IPS-20b (cell line): ENCODE measurements around the gene SGCE.

Experiments used
- H3K27ac ChIP-seq: one replicate; pipeline ENCODE4 v1.5.1; 2013; ENCODE audit warnings: low read length
- H3K27me3 ChIP-seq: 2 replicates; pipeline ENCODE4 v1.6.1; 2013; ENCODE audit warnings: mild to moderate bottlenecking, low read length, inconsistent platforms; ENCODE audit not compliant: insufficient read depth
- H3K36me3 ChIP-seq: 2 replicates; pipeline ENCODE4 v1.6.1; 2013; ENCODE audit warnings: low read depth, mild to moderate bottlenecking, inconsistent platforms, low read length, moderate library complexity; ENCODE audit not compliant: insufficient read depth
- H3K4me1 ChIP-seq: 2 replicates; pipeline ENCODE4 v1.6.1; 2013; ENCODE audit warnings: mild to moderate bottlenecking, control low read depth, inconsistent platforms, low read length, moderate library complexity; ENCODE audit not compliant: insufficient read depth
- H3K4me3 ChIP-seq: 2 replicates; pipeline ENCODE4 v1.5.1; 2013; ENCODE audit warnings: mild to moderate bottlenecking, low read length, inconsistent platforms
- H3K9ac ChIP-seq: 2 replicates; pipeline ENCODE4 v1.6.1; 2013; ENCODE audit warnings: low read depth, mild to moderate bottlenecking, inconsistent platforms, low read length, moderate library complexity
- H3K9me3 ChIP-seq: 2 replicates; pipeline ENCODE4 v1.6.1; 2013; ENCODE audit warnings: mild to moderate bottlenecking, low read depth, low read length, inconsistent platforms; ENCODE audit not compliant: insufficient read depth

The SGCE gene

GRCh38 chr7:94676431-94676830 is 20.5 kb upstream of the SGCE start:
- H3K4me3 ChIP-seq = no peak overlapping the region
- H3K9ac ChIP-seq = no peak overlapping the region
- H3K27me3 ChIP-seq = no peaks in the 10 kb centered on the region
- no peaks in the 10 kb centered on the region for H3K36me3 ChIP-seq
- no peaks in the 10 kb centered on the region for H3K9me3 ChIP-seq
- no peak overlapping the region for H3K27ac ChIP-seq
- H3K4me1 ChIP-seq = no peaks in the 10 kb centered on the region; the same call in 1 of the 2 replicates

- Histone ChIP-seq H3K9ac (no peak overlapping the region), H3K27ac (no peak overlapping the region), H3K27me3 (no peaks in the 10 kb centered on the region), H3K36me3 (no peaks in the 10 kb centered on the region), H3K4me3 (no peak overlapping the region), H3K4me1 (no peaks in the 10 kb centered on the region; the same call in 1 of the 2 replicates), H3K9me3 (no peaks in the 10 kb centered on the region)
Observed at GRCh38 chr7:94675356-94675755, 19.4 kb upstream of the SGCE start.

- no peaks in the 10 kb centered on the region for H3K36me3 ChIP-seq
- no peak overlapping the region for H3K4me3 ChIP-seq
- no peaks in the 10 kb centered on the region for H3K9me3 ChIP-seq
- no peak overlapping the region for H3K27ac ChIP-seq
- H3K27me3 ChIP-seq = no peaks in the 10 kb centered on the region
- no peaks in the 10 kb centered on the region for H3K4me1 ChIP-seq
- no peak overlapping the region for H3K9ac ChIP-seq
Observed at GRCh38 chr7:94671444-94672235, 15.7 kb upstream of the SGCE start.

- Histone ChIP-seq H3K9ac (no peak overlapping the region), H3K27me3 (no peaks in the 10 kb centered on the region), H3K9me3 (peaks cover 2% of the 10 kb centered on the region), H3K36me3 (no peaks in the 10 kb centered on the region), H3K4me3 (no peak overlapping the region), H3K4me1 (no peaks in the 10 kb centered on the region), H3K27ac (no peak overlapping the region)
Observed at GRCh38 chr7:94669773-94670495, 14.0 kb upstream of the SGCE start.

GRCh38 chr7:94666879-94667587 is 11.1 kb upstream of the SGCE start:
- Histone ChIP-seq H3K27me3 (no peaks in the 10 kb centered on the region), H3K9ac (no peak overlapping the region), H3K4me3 (no peak overlapping the region), H3K27ac (no peak overlapping the region), H3K4me1 (no peaks in the 10 kb centered on the region), H3K36me3 (no peaks in the 10 kb centered on the region), H3K9me3 (peaks cover 2% of the 10 kb centered on the region)

DNA sequence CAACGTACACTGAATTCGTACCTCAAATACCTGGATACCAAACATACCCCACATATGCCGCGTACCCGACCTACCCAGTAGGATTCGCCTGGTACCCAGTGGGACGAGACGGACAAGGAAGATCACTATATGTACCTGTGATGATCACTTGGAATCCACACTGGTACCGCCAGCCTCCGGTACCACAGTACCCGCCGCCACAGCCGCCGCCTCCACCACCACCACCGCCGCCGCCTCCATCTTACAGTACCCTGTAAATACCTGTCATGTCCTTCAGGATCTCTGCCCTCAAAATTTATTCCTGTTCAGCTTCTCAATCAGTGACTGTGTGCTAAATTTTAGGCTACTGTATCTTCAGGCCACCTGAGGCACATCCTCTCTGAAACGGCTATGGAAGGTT is 9.5 kb upstream of the SGCE start:
- Histone ChIP-seq H3K36me3 (no peaks in the 10 kb centered on the region), H3K9me3 (peaks cover 2% of the 10 kb centered on the region), H3K27ac (no peak overlapping the region), H3K9ac (no peak overlapping the region), H3K4me1 (0 out of 2 replicates have a peak, but pooled peaks cover under 1% of the 10 kb centered on the region), H3K4me3 (no peak overlapping the region), H3K27me3 (no peaks in the 10 kb centered on the region)

- Histone ChIP-seq H3K9me3 (peaks cover 2% of the 10 kb centered on the region), H3K4me1 (0 out of 2 replicates have a peak, but pooled peaks cover 4% of the 10 kb centered on the region), H3K9ac (no peak overlapping the region), H3K27ac (no peak overlapping the region), H3K27me3 (no peaks in the 10 kb centered on the region), H3K36me3 (no peaks in the 10 kb centered on the region), H3K4me3 (no peak overlapping the region)
Observed at GRCh38 chr7:94664023-94664422, 8.1 kb upstream of the SGCE start.

GRCh38 chr7:94662548-94662947 is 6.6 kb upstream of the SGCE start:
- Histone ChIP-seq H3K36me3 (no peaks in the 10 kb centered on the region), H3K9me3 (peaks cover 2% of the 10 kb centered on the region), H3K27ac (no peak overlapping the region), H3K27me3 (no peaks in the 10 kb centered on the region), H3K4me3 (no peak overlapping the region), H3K9ac (no peak overlapping the region), H3K4me1 (0 out of 2 replicates have a peak, but pooled peaks cover 4% of the 10 kb centered on the region)

GRCh38 chr7:94660006-94660405 is 4.1 kb upstream of the SGCE start:
- Histone ChIP-seq H3K9me3 (peaks cover 6% of the 10 kb centered on the region; the same call in 1 of the 2 replicates), H3K27ac (no peak overlapping the region), H3K4me1 (0 out of 2 replicates have a peak, but pooled peaks cover 4% of the 10 kb centered on the region), H3K9ac (no peak overlapping the region), H3K27me3 (peaks cover 9% of the 10 kb centered on the region; the same call in 1 of the 2 replicates), H3K36me3 (no peaks in the 10 kb centered on the region), H3K4me3 (no peak overlapping the region)

DNA sequence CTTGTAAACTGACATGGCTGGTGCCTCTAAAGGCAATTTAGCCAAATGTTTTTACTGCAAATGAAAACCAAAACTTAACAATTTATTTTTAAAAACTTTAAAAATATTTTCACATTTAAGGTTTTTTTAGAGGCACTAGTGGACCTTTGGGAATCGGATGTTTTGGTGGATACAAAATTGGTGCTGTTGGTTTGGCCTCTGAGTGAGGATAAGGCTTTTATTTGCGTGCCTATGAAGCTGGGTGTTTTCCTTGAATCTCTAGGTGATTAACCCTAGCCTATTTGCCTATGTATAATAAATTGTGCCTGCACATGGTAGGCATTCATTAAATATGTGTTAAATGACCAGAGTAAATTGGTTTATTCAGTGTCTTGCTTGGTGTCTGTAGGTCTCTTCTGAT is 2.9 kb upstream of the SGCE start:
- no peaks in the 10 kb centered on the region for H3K36me3 ChIP-seq
- H3K9ac ChIP-seq = no peak overlapping the region
- H3K4me1 ChIP-seq = peaks cover 7% of the 10 kb centered on the region; the same call in 1 of the 2 replicates
- H3K4me3 ChIP-seq = no peak overlapping the region
- peaks cover 21% of the 10 kb centered on the region for H3K27me3 ChIP-seq
- H3K27ac ChIP-seq = no peak overlapping the region
- 0 out of 2 replicates have a peak, but pooled peaks cover 6% of the 10 kb centered on the region for H3K9me3 ChIP-seq
